GM08714 (cell line): ENCODE measurements around the gene SPEG.

Source experiments
- H3K4me3 ChIP-seq: fragments of 200-500 bp; sonication (Bioruptor generic); 2 replicates; pipeline ENCODE4 v1.5.1; 2014; ENCODE audit warnings: mild to moderate bottlenecking, low read length, inconsistent platforms
- ZNF274 ChIP-seq: IDR thresholded peaks from 2 replicates; pipeline ENCODE4 v1.6.1; 2012; ENCODE audit warnings: mild to moderate bottlenecking, low read depth, low read length

SPEG gene

DNA sequence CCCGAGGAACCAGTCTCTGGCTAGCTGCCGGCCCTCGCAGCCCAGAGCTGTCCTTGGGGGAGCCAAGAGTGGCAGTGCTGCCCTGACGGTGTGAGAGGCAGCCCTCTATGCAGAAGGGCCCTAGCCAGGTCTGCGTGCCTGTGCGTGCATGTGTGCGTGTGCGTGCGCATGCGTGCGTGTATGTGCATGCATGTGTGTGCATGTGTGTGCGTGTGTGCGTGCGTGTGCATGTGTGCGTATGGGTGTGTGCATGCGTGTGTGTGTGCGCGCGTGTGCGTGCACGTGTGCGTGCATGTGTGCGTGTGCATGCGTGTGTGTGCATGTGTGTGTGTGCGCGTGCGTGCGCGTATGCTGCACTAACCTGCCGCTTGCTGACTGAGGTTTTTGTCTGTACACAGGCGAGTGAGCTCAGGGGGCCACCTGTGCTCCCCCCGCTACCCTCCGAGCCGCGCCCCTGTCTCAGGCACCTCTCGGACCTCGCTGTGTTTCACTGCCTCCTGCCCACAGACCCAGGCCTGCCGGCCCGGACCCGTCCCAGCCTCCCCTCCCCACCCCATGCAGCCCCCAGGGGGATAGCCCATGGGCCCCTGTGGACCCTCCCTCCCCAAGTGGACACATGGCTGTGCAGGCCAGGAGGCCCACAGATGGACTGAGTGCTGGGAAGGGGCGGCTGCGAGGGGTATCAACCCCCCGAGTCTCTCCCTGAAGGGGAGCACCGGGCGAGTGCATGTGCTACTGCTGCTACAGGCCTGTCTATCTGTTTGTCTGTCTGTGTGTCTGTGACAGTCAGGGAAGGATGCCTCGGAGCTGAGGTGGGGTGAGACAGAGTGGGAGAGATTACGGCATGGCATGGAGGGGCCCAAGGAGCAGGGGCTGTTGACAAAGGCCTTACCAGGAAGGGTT is 31.3 kb downstream of the SPEG start:
- TF ChIP-seq ZNF274, result no peak
- no peak overlapping the region for H3K4me3 ChIP-seq

DNA sequence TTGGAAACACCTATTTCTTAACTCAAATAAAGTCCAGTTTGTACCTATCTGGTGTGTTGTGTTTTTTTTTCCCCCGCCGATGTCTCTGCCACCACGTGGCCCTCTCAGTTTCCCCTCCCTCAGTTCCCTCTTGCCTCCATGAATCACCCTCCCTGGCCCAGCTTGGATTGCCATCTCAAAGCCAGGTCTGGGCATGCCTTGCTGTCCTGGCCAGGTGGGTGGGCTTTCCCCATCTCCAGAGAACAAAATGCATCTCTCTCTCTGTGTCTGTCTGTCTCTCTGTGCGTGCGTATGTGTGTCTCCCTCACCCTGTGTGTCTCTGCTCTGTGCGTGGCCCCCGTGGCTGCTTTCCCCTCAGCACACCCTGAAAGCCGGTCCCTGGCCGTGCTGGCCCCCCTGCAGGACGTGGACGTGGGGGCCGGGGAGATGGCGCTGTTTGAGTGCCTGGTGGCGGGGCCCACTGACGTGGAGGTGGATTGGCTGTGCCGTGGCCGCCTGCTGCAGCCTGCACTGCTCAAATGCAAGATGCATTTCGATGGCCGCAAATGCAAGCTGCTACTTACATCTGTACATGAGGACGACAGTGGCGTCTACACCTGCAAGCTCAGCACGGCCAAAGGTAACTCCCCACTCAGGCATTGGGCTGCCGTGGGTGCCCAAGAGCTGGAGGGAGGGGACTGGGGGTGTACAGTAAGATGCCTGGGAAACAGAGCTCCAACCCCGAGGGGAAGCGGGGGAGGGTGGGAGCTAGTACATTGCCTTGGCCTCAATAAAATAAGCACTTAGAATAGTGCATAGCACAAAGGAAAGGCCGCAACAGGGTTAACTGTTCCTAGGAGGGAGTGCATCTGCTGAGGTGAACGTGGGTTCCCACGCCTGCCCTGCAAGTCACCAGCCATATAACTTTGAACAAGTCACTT is 32.4 kb downstream of the SPEG start:
- H3K4me3 ChIP-seq, result no peak overlapping the region
- no peak for TF ChIP-seq ZNF274

DNA sequence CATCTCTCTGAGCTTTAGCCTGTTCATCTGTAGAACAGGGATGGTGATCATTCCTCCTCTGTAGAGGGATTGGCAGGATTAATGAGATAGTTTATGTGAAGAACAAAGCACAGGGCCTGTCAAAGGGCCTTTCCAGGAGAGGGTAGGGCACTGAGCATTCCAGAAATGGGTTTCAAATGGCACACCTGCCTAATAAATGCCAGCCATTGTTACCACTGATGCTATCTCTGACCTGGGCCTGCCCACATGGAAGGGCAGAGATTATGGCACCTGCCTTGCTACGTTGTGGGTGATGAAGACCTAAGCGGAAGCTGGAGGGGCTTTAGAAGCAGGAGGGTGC is 33.1 kb downstream of the SPEG start:
- TF ChIP-seq ZNF274, result no peak
- H3K4me3 ChIP-seq, result no peak overlapping the region

DNA sequence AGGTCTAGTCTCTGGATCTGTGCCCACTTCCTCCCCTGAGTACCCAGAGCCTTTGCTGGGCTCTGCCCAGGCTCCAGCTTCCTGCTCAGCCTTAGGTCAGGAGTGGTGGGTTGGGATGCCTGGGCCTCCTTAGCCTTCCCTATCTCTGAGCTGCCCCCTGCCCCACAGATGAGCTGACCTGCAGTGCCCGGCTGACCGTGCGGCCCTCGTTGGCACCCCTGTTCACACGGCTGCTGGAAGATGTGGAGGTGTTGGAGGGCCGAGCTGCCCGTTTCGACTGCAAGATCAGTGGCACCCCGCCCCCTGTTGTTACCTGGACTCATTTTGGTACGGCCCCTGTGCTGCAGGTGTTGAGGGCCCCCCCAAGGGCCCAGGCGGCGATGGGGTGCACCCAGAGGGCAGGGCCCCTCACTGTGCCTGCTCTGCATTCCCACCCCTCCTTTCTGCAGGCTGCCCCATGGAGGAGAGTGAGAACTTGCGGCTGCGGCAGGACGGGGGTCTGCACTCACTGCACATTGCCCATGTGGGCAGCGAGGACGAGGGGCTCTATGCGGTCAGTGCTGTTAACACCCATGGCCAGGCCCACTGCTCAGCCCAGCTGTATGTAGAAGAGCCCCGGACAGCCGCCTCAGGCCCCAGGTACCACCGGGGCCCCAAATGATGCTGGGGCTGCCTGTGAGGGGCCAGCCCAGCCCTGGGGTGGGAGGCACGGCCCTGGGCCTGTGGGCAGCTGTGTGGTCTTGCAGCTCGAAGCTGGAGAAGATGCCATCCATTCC is 34.0 kb downstream of the SPEG start:
- no peak overlapping the region for H3K4me3 ChIP-seq
- no peak for TF ChIP-seq ZNF274

DNA sequence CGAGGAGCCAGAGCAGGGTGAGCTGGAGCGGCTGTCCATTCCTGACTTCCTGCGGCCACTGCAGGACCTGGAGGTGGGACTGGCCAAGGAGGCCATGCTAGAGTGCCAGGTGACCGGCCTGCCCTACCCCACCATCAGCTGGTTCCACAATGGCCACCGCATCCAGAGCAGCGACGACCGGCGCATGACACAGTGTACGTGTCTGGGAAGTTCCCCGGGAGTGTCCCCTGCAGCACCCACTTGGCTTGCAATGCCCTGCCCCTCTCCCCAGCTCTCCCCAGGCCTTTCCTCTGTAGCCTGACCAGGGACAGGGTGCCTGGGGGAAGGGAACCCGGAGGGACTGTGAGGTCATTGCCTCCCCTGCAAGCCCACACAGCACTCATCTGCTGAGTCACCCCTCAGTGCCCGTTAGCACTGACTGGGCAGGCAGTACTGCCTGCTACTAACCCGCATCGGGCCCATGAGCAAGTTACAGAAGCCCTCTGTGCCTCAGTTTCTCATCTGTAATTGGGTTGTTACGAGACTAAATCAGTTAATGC is 34.6 kb downstream of the SPEG start:
- H3K4me3 ChIP-seq, result no peak overlapping the region
- TF ChIP-seq ZNF274, result no peak

DNA sequence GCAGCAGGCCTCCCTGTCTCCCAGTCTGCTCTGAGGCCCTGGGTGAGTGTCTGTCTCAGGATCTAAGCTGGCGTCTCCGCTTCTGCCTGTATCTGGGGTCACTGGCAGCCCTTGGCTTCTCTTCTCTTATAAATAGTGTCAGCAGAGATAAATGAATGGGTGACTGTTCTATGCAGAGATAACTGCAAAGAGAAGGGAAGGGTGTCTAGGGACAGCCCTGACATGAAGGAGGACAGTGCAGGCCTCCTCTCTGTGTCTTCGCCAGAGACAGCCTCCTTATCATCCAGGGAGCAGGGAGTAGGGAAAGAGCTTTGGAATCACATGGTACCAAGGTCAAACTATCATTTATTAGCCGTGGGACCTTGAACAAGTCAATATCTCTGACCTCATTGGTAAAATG is 35.8 kb downstream of the SPEG start:
- no peak overlapping the region for H3K4me3 ChIP-seq
- TF ChIP-seq ZNF274, result no peak

DNA sequence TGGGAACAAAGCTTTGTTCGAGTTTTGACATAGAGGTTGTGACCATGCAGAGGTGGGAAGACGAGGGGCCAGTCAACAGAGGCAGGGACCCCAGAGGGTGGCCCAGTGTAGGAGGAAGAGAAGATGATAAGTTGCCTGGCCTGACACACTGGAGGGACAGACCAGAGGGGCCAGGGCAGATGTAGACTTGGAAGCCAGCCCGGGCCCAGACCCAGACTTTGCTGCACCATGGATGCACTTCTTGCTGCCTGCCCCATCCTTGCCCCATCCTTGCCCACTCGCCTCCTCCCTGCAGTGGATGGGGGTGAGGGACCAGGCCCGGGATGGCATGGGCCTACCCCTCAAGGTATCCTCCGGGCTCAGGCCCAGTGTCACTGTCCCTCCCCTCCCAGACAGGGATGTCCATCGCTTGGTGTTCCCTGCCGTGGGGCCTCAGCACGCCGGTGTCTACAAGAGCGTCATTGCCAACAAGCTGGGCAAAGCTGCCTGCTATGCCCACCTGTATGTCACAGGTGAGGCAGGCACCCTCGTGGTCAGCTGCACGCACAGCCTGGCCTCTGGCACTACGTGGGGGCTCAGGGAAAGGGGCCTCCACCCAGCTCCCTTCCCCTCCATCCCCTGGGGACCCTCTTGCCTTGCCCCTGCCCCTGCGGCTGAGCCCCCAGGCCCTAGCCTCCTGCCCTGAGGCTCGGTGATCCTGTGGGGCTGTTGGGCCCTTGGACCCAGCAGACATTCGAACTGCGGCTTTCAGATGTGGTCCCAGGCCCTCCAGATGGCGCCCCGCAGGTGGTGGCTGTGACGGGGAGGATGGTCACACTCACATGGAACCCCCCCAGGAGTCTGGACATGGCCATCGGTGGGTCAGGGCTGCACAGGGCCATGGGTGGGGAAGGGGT is 37.1 kb downstream of the SPEG start:
- no peak overlapping the region for H3K4me3 ChIP-seq
- no peak for TF ChIP-seq ZNF274

DNA sequence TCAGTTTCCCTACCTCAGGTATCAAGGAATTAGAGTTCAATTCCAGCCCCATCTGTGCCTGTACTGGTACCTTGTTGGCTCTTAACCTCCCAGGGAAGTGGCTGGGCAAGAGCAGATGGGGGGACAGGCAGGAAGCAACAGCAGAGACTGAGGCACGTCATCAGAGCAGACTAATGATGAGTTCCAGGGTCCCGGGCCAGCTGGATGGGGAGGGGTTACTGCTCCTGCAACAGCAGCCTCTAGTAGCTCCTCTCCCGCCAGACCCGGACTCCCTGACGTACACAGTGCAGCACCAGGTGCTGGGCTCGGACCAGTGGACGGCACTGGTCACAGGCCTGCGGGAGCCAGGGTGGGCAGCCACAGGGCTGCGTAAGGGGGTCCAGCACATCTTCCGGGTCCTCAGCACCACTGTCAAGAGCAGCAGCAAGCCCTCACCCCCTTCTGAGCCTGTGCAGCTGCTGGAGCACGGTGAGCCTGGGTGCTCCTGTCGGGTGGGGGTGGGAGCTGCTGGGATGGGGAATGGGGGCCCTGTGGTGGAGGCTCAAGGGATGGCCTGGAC is 38.1 kb downstream of the SPEG start:
- no peak overlapping the region for H3K4me3 ChIP-seq
- TF ChIP-seq ZNF274, result no peak

DNA sequence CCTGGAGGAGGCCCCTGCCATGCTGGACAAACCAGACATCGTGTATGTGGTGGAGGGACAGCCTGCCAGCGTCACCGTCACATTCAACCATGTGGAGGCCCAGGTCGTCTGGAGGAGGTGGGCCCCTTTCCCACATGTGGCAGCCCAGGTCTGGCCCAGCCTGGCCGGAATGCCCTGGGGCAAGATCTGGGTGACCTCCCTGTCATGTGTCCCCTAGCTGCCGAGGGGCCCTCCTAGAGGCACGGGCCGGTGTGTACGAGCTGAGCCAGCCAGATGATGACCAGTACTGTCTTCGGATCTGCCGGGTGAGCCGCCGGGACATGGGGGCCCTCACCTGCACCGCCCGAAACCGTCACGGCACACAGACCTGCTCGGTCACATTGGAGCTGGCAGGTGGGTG is 38.9 kb downstream of the SPEG start:
- H3K4me3 ChIP-seq, result no peak overlapping the region

DNA sequence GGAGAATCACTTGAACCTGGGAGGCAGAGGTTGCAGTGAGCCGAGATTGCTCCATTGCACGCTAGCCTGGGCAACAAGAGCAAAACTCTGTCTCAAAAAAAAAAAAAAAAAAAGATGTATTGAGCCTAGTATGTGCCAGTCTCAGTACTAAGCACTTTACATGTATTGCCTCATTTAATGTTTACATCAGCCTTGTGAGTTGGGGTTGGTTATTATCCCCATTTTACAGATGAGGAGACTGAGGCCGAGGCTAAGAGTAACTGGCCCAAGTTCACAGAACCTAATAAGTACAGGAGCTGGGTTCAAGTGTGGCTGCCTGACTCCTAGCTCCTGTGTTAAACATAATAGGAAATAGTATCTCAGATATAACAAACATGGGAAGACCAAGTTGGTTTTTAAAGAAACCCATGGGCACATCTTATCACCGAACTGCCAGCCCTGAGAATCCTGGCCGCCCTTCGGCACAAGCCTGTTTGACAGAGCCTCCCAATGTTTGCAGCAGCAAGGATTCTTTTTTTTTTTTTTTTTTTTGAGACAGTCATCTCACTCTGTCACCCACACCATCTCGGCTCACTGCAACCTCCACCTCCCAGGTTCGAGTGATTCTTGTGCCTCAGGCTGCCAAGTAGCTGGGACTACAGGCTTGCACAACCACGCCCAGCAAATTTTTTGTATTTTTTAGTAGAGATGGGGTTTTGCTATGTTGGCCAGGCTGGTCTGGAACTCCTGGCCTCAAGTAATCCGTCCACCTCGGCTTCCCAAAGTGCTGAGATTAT is 39.8 kb downstream of the SPEG start:
- no peak for TF ChIP-seq ZNF274
- H3K4me3 ChIP-seq, result no peak overlapping the region

More for the DNA sequence above, 38.9 kb downstream of the SPEG start:
- no peak for TF ChIP-seq ZNF274

DNA sequence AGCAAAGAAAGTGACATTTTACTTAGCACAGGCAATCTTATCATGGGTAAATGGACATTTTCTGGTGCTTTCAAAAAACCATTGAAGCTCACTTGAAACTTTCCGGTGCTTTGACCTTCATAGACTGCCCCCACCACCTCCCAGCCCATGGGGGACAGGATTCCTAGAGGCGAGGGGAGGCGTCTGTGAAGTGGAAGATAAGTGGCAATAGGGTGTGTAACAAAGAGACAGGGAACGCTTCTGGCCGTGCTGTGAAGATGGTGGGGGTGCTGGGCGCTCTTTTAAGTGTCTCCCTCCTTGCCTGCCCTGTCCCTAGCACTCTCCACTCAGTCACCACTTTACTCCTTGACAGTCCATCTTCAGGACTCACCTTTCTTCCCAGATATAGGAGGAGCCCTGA is 40.6 kb downstream of the SPEG start:
- no peak overlapping the region for H3K4me3 ChIP-seq
- no peak for TF ChIP-seq ZNF274
